Activated CD8-positive, alpha-beta memory T cell treated with anti-CD3 and anti-CD28 coated beads, Interleukin-2, amount 10 ng/mL, durations not matched to agents 7 days and 5 days (primary cell): Measurements from ENCODE around the gene SBF2. TPM values are rescaled to one million over a fixed set of nuclear protein-coding genes. Genes with fewer than 3 reads are reported as not detected.
"Not testable (repeated sequence)": the region's sequence is repeated elsewhere in the genome, so short reads cannot be mapped to it uniquely, and the experiment has no call there.

Experiments
- ATAC-seq: fragments of 150-1000 bp; cut with Tn5 transposase; one replicate; pipeline ENCODE4 v1.10.0; 2021; ENCODE audit warnings: moderate library complexity
- CTCF ChIA-PET: fragments of 350-600 bp; sonication (Branson Sonifier 250); formaldehyde crosslinking; loops from one replicate; lab custom pipeline; 2021; ENCODE audit warnings: antibody characterized with exemption; lab: Charles Lee
- DNase-seq: peaks from one replicate; pipeline ENCODE4 v3.0.0-alpha.2; 2020
- H3K27ac Mint-ChIP-seq: one replicate; pipeline ENCODE4 v1.8.0; 2021; ENCODE audit warnings: mild to moderate bottlenecking, mixed read lengths
- H3K27me3 Mint-ChIP-seq: one replicate; pipeline ENCODE4 v1.8.0; 2021; ENCODE audit warnings: mixed read lengths
- H3K36me3 Mint-ChIP-seq: one replicate; pipeline ENCODE4 v1.8.0; 2021; ENCODE audit warnings: mild to moderate bottlenecking, mixed read lengths
- H3K4me1 Mint-ChIP-seq: one replicate; pipeline ENCODE4 v1.8.0; 2021; ENCODE audit warnings: mixed read lengths
- H3K4me3 Mint-ChIP-seq: one replicate; pipeline ENCODE4 v1.8.0; 2021; ENCODE audit warnings: mild to moderate bottlenecking, moderate library complexity, mixed read lengths
- H3K9me3 Mint-ChIP-seq: one replicate; pipeline ENCODE4 v1.8.0; 2022; ENCODE audit warnings: low read depth, mixed read lengths
- total RNA-seq, 2 experiments: library from RNA; stranded (reverse); gene quantifications; one replicate each; pipeline ENCODE4 v1.2.3, GENCODE V29; 2021

SBF2 gene
- total RNA-seq, 2 experiments from 2014 or later, result 4.6 to 8.3 TPM

- Mint-ChIP-seq H3K9me3 (no peaks in the 10 kb centered on the region), H3K27me3 (no peaks in the 10 kb centered on the region), H3K4me1 (no peaks in the 10 kb centered on the region), H3K27ac (no peak overlapping the region), H3K36me3 (no peaks in the 10 kb centered on the region), H3K4me3 (no peak overlapping the region)
- DNase-seq, result no peak
- ATAC-seq, result no peak
- CTCF ChIA-PET, result interaction anchor here (1.0 kb wide), 1 partner anchor 17 kb away, joined by 3 read pairs; no protein-coding TSS in a partner anchor
Measured at GRCh38 chr11:10257478-10257877, 36.5 kb downstream of the SBF2 start.

- no peak for ATAC-seq
- Mint-ChIP-seq H3K4me3 (no peak overlapping the region), H3K27me3 (no peaks in the 10 kb centered on the region), H3K27ac (no peak overlapping the region), H3K36me3 (no peaks in the 10 kb centered on the region), H3K9me3 (no peaks in the 10 kb centered on the region), H3K4me1 (no peaks in the 10 kb centered on the region)
- no peak for DNase-seq
- CTCF ChIA-PET, result interaction anchor here (1.3 kb wide), 1 partner anchor 52 kb away, joined by 4 read pairs; no protein-coding TSS in a partner anchor
Measured at GRCh38 chr11:10255388-10256125, 38.5 kb downstream of the SBF2 start.

- H3K27me3 Mint-ChIP-seq, ATAC-seq: not testable (repeated sequence)
Measured at GRCh38 chr11:10249448-10250131, 44.4 kb downstream of the SBF2 start.

GRCh38 chr11:10247011-10247410, 47.0 kb downstream of the SBF2 start:
- Mint-ChIP-seq H3K27me3 (no peaks in the 10 kb centered on the region), H3K36me3 (no peaks in the 10 kb centered on the region), H3K4me3 (no peak overlapping the region), H3K27ac (no peak overlapping the region), H3K9me3 (no peaks in the 10 kb centered on the region), H3K4me1 (no peaks in the 10 kb centered on the region)
- no peak for DNase-seq
- CTCF ChIA-PET, result no interaction called here
- no peak for ATAC-seq

More at GRCh38 chr11:10249448-10250131, 44.4 kb downstream of the SBF2 start:
- H3K27ac Mint-ChIP-seq, H3K36me3 Mint-ChIP-seq, H3K9me3 Mint-ChIP-seq, DNase-seq, H3K4me3 Mint-ChIP-seq, H3K4me1 Mint-ChIP-seq, CTCF ChIA-PET: not testable (repeated sequence)

- no peaks in the 10 kb centered on the region for H3K36me3 Mint-ChIP-seq
- CTCF ChIA-PET, result no interaction called here
- H3K4me1 Mint-ChIP-seq, result no peaks in the 10 kb centered on the region
- H3K27ac Mint-ChIP-seq, result no peak overlapping the region
- no peak overlapping the region for H3K4me3 Mint-ChIP-seq
- no peak for DNase-seq
- H3K9me3 Mint-ChIP-seq, result no peaks in the 10 kb centered on the region
- ATAC-seq, result no peak
- H3K27me3 Mint-ChIP-seq, result no peaks in the 10 kb centered on the region
Measured at GRCh38 chr11:10243896-10244575, 50.0 kb downstream of the SBF2 start.

- no peaks in the 10 kb centered on the region for H3K9me3 Mint-ChIP-seq
- ATAC-seq (no peak), DNase-seq (no peak)
- no peak overlapping the region for H3K27ac Mint-ChIP-seq
- no peaks in the 10 kb centered on the region for H3K4me1 Mint-ChIP-seq
- H3K36me3 Mint-ChIP-seq, result no peaks in the 10 kb centered on the region
- no peaks in the 10 kb centered on the region for H3K27me3 Mint-ChIP-seq
- H3K4me3 Mint-ChIP-seq, result no peak overlapping the region
- CTCF ChIA-PET, result no interaction called here
Measured at GRCh38 chr11:10236840-10237239, 57.2 kb downstream of the SBF2 start.

- DNase-seq, result no peak
- H3K27ac Mint-ChIP-seq, result no peak overlapping the region
- no peaks in the 10 kb centered on the region for H3K4me1 Mint-ChIP-seq
- no peak overlapping the region for H3K4me3 Mint-ChIP-seq
- no peak for ATAC-seq
- CTCF ChIA-PET, result interaction anchor here (1.2 kb wide), 1 partner anchor 420 kb away, joined by 3 read pairs; no protein-coding TSS in a partner anchor
- peaks cover 2% of the 10 kb centered on the region for H3K9me3 Mint-ChIP-seq
- no peaks in the 10 kb centered on the region for H3K36me3 Mint-ChIP-seq
- no peaks in the 10 kb centered on the region for H3K27me3 Mint-ChIP-seq
Measured at GRCh38 chr11:10233581-10233980, 60.4 kb downstream of the SBF2 start.

- CTCF ChIA-PET, result interaction anchor here (1.2 kb wide), 1 partner anchor 421 kb away, joined by 3 read pairs; no protein-coding TSS in a partner anchor
- Mint-ChIP-seq H3K27me3 (no peaks in the 10 kb centered on the region), H3K4me1 (no peaks in the 10 kb centered on the region), H3K36me3 (no peaks in the 10 kb centered on the region), H3K27ac (no peak overlapping the region), H3K4me3 (no peak overlapping the region), H3K9me3 (peaks cover 2% of the 10 kb centered on the region)
- DNase-seq, result no peak
- no peak for ATAC-seq
Measured at GRCh38 chr11:10232756-10233155, 61.3 kb downstream of the SBF2 start.

- H3K27me3 Mint-ChIP-seq, H3K4me1 Mint-ChIP-seq, H3K9me3 Mint-ChIP-seq, DNase-seq, H3K36me3 Mint-ChIP-seq, ATAC-seq, H3K4me3 Mint-ChIP-seq, CTCF ChIA-PET, H3K27ac Mint-ChIP-seq: not testable (repeated sequence)
Measured at GRCh38 chr11:10231803-10232202, 62.2 kb downstream of the SBF2 start.

GRCh38 chr11:10225553-10225952, 68.5 kb downstream of the SBF2 start:
- Mint-ChIP-seq H3K4me1 (no peaks in the 10 kb centered on the region), H3K27ac (no peak overlapping the region), H3K9me3 (no peaks in the 10 kb centered on the region), H3K4me3 (no peak overlapping the region), H3K27me3 (no peaks in the 10 kb centered on the region), H3K36me3 (peaks cover 2% of the 10 kb centered on the region)
- no peak for ATAC-seq
- DNase-seq, result no peak
- CTCF ChIA-PET, result no interaction called here

GRCh38 chr11:10222399-10222798, 71.6 kb downstream of the SBF2 start:
- Mint-ChIP-seq H3K36me3 (peaks cover 4% of the 10 kb centered on the region), H3K4me1 (no peaks in the 10 kb centered on the region), H3K27me3 (no peaks in the 10 kb centered on the region), H3K9me3 (no peaks in the 10 kb centered on the region), H3K4me3 (no peak overlapping the region), H3K27ac (no peak overlapping the region)
- no peak for ATAC-seq
- CTCF ChIA-PET, result no interaction called here
- DNase-seq, result no peak

GRCh38 chr11:10221342-10221741, 72.7 kb downstream of the SBF2 start:
- Mint-ChIP-seq H3K36me3 (peaks cover 4% of the 10 kb centered on the region), H3K9me3 (no peaks in the 10 kb centered on the region), H3K4me1 (no peaks in the 10 kb centered on the region), H3K4me3 (no peak overlapping the region), H3K27me3 (no peaks in the 10 kb centered on the region), H3K27ac (no peak overlapping the region)
- ATAC-seq (no peak), DNase-seq (no peak)
- CTCF ChIA-PET, result interaction anchor here (0.6 kb wide), 1 partner anchor 57 kb away, joined by 3 read pairs; no protein-coding TSS in a partner anchor

GRCh38 chr11:10211470-10211869, 82.5 kb downstream of the SBF2 start:
- Mint-ChIP-seq H3K4me3 (no peak overlapping the region), H3K4me1 (no peaks in the 10 kb centered on the region), H3K36me3 (no peaks in the 10 kb centered on the region), H3K27ac (no peak overlapping the region), H3K27me3 (peaks cover 9% of the 10 kb centered on the region), H3K9me3 (no peaks in the 10 kb centered on the region)
- CTCF ChIA-PET, result interaction anchor here (2.6 kb wide), 1 partner anchor 97 kb away, joined by 16 read pairs; no protein-coding TSS in a partner anchor
- ATAC-seq (no peak), DNase-seq (no peak)
